ENCODE data around the gene SELP. TPM values are rescaled to one million over a fixed set of nuclear protein-coding genes. Genes with fewer than 3 reads are reported as not detected.

Gene SELP
- total RNA-seq, 1 experiment from 2014 or later, result not detected

- no peak for DNase-seq (ENCODE audit: low spot score)
- in situ Hi-C loops (cut with HindIII; ENCODE audit: low sequenced_read_pairs), result no loop called here
Observed at GRCh38 chr1:169545472-169545871, 84.5 kb downstream of the SELP start.

GRCh38 chr1:169538998-169539871, 90.7 kb downstream of the SELP start:
- no peak for DNase-seq (ENCODE audit: low spot score)

More at GRCh38 chr1:169538998-169539871, 90.7 kb downstream of the SELP start:
- in situ Hi-C loops (cut with HindIII; ENCODE audit: low sequenced_read_pairs), result no loop called here

Other genes starting within 250 kb of the SELP start
- not detected in 2 replicates for gene CCDC181, start 202.7 kb downstream of the SELP start, total RNA-seq (2014; rRNA removed; shearing (Covaris generic))
- gene SLC19A2, start 144.2 kb downstream of the SELP start, total RNA-seq (2014; rRNA removed; shearing (Covaris generic)), result 11.3 and 18.7 TPM in 2 replicates
- gene F5, start 43.6 kb downstream of the SELP start, total RNA-seq (2014; rRNA removed; shearing (Covaris generic)), result 0.06 and 0.10 TPM in 2 replicates
- gene SELL, start 81.5 kb upstream of the SELP start, total RNA-seq (2014; rRNA removed; shearing (Covaris generic)), result 0.06 TPM in 1 of 2 replicates, not detected in the other
- gene SELE, start 104.0 kb upstream of the SELP start, total RNA-seq (2014; rRNA removed; shearing (Covaris generic)), result not detected in 2 replicates
- 9.6 and 9.9 TPM in 2 replicates for gene METTL18, start 164.8 kb upstream of the SELP start, total RNA-seq (2014; rRNA removed; shearing (Covaris generic))

All from G401 (cell line).